Spleen (tissue), 7 donors: Measurements from ENCODE around the gene TCAF2.
"Not testable (repeated sequence)": the region's sequence is repeated elsewhere in the genome, so short reads cannot be mapped to it uniquely, and the experiment has no call there.

ENCODE experiments used
- CTCF ChIP-seq, 11 experiments: fragments of 200-600 bp in 7 of 11; fragments of 450-650 bp in 4 of 11; sonication (generic) in 4 of 11; IDR thresholded peaks in 8 of 11; conservative IDR thresholded peaks in 3 of 11; 1 replicate in 7 of 11; 2 replicates in 4 of 11; pipeline versions ENCODE4 v1.4.0 to v1.8.0; 2016 to 2021; ENCODE audit warnings: antibody characterized with exemption in 11 of 11, inconsistent platforms in 4 of 11, mild to moderate bottlenecking in 1 of 11
- POLR2A ChIP-seq, 3 donors: fragments of 450-650 bp; IDR thresholded peaks; one replicate each; pipeline ENCODE4 v1.5.1; 2017; ENCODE audit warnings: antibody characterized with exemption in 3 of 3, mild to moderate bottlenecking in 1 of 3
- donor health status: DM: no; HTN: no; CAD: no; lungs with moderate emphysema.
- donor health status: DM: no; HTN: no; CAD: no.
- donor health status: DM: no; HTN: no; CAD: no.

DNA sequence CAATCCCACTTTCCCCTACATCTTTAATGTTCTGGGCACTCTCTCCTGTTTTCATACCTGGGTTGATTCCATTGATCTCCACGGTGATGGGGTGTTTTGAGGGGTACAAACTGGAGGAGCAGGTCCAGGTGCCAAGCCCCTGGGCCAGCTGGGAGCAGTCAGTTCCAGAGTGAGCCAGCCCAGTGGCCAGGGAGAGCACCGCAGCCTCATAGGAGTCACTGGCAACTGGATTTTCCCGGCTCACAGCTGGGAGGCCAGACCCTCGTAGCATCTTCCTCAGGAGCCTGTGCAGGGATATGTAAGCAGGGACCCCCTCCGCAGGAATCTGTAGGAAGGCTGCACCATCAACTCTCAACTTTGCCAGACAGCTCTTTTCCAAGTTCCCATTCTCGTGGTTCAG, 25.8 kb downstream of the TCAF2 start:
- TF ChIP-seq CTCF (IDR thresholded peaks at IDR 0.05 in 8 of 11, conservative IDR thresholded peaks at IDR 0.05 in 3 of 11); POLR2A (IDR thresholded peaks at IDR 0.05): not testable (repeated sequence)
